Testis (tissue), 3 donors: Measurements from ENCODE around the gene ASB1. TPM values are rescaled to one million over a fixed set of nuclear protein-coding genes. Genes with fewer than 3 reads are reported as not detected.

Experiments
- DNase-seq: peaks from one replicate; pipeline ENCODE4 v3.0.0-alpha.2; 2019
- H3K27ac ChIP-seq, 2 donors: fragments of 200-600 bp; sonication (generic); one replicate each; pipeline ENCODE4 v1.5.1; 2019
- H3K27me3 ChIP-seq: fragments of 200-600 bp; sonication (generic); one replicate; pipeline ENCODE4 v1.5.1; 2019
- H3K36me3 ChIP-seq: fragments of 200-600 bp; sonication (generic); one replicate; pipeline ENCODE4 v1.5.1; 2017; ENCODE audit warnings: low read depth; ENCODE audit errors: missing control alignments
- H3K4me1 ChIP-seq: fragments of 200-600 bp; sonication (generic); one replicate; pipeline ENCODE4 v1.5.1; 2019
- H3K4me3 ChIP-seq, 2 donors: fragments of 200-600 bp; sonication (generic); one replicate each; pipeline ENCODE4 v1.5.1; 2017 to 2019
- H3K9me3 ChIP-seq: fragments of 200-600 bp; sonication (generic); one replicate; pipeline ENCODE4 v1.5.1; 2017
- POLR2A ChIP-seq: fragments of 450-650 bp; IDR thresholded peaks from one replicate; pipeline ENCODE4 v1.6.1; 2017; ENCODE audit warnings: antibody characterized with exemption, mild to moderate bottlenecking, moderate library complexity
- WGBS, 2 donors: methylation state at CpG; one replicate each; pipeline ENCODE4 v1.1.5; 2018; 5-methylcytosine and 5-hydroxymethylcytosine counted together
- intact Hi-C: fragments of 100-400 bp; cut with DNase I; formaldehyde crosslinking; loops from one replicate; pipeline ENCODE4 v1.15.1; 2023; ENCODE audit warnings: low total_unique reads
- polyA plus RNA-seq: library from polyadenylated mRNA; stranded (reverse); fragments of 350-450 nt; fragmentation: Illumina TruSeq; extraction: RNeasy Lipid Tissue Mini Kit (QIAGEN cat#74804); gene quantifications from one replicate; pipeline ENCODE4 v1.2.3, GENCODE V29; 2014; ENCODE audit warnings: low read depth, low replicate concordance; ENCODE audit not compliant: insufficient read depth
- total RNA-seq, 2 donors: library from RNA; depleted of rRNA; stranded (reverse); fragments of >200 nt; gene quantifications; one replicate each; pipeline ENCODE4 v1.2.3, GENCODE V29; 2016
- TF ChIP-seq, protein P1 (sequence below), 3 experiments: fragments of 450-650 bp in 2 of 3; fragments of 200-600 bp in 1 of 3; sonication (generic) in 1 of 3; IDR thresholded peaks; one replicate each; pipeline ENCODE4 v1.5.1; 2016 to 2019; ENCODE audit warnings: antibody characterized with exemption in 3 of 3, mild to moderate bottlenecking in 2 of 3, moderate library complexity in 1 of 3

The ASB1 gene
- total and polyA plus RNA-seq, 3 donors from 2014 or later: 31.4 to 52.5 (median 41.9) TPM

DNA sequence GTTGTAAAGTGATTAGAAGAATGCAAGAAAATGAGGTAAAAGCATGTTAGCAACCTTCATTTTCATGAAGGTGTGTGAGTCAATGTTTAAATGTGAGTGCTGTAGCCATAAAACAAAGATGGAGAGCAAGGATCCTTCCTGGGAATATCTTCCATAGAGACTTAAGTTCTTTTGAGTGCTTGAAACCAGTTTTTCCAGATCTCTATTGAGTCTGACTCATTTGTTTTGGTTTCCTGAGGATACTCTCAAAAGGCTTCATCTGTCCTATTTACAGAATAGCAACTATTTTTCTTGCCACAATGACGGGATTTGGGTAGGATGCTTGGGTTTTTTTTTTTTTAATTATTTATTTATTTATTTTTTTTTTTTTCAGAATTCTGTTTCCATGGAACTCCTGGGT lies 45.9 kb upstream of the ASB1 start:
- Histone ChIP-seq H3K27me3 (no peaks in the 10 kb centered on the region), H3K27ac (no peak overlapping the region), H3K36me3 (no peaks in the 10 kb centered on the region), H3K4me3 (no peak overlapping the region), H3K9me3 (no peaks in the 10 kb centered on the region), H3K4me1 (no peaks in the 10 kb centered on the region)
- 82 to 96% methylated on average over 1 of the region's 1 CpG for WGBS, 2 donors
- TF ChIP-seq POLR2A: no peak
- TF ChIP-seq, protein P1, sequence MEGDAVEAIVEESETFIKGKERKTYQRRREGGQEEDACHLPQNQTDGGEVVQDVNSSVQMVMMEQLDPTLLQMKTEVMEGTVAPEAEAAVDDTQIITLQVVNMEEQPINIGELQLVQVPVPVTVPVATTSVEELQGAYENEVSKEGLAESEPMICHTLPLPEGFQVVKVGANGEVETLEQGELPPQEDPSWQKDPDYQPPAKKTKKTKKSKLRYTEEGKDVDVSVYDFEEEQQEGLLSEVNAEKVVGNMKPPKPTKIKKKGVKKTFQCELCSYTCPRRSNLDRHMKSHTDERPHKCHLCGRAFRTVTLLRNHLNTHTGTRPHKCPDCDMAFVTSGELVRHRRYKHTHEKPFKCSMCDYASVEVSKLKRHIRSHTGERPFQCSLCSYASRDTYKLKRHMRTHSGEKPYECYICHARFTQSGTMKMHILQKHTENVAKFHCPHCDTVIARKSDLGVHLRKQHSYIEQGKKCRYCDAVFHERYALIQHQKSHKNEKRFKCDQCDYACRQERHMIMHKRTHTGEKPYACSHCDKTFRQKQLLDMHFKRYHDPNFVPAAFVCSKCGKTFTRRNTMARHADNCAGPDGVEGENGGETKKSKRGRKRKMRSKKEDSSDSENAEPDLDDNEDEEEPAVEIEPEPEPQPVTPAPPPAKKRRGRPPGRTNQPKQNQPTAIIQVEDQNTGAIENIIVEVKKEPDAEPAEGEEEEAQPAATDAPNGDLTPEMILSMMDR (IDR thresholded peaks at IDR 0.05): no peak
- intact Hi-C loops: no loop called here
- no peak for DNase-seq

DNA sequence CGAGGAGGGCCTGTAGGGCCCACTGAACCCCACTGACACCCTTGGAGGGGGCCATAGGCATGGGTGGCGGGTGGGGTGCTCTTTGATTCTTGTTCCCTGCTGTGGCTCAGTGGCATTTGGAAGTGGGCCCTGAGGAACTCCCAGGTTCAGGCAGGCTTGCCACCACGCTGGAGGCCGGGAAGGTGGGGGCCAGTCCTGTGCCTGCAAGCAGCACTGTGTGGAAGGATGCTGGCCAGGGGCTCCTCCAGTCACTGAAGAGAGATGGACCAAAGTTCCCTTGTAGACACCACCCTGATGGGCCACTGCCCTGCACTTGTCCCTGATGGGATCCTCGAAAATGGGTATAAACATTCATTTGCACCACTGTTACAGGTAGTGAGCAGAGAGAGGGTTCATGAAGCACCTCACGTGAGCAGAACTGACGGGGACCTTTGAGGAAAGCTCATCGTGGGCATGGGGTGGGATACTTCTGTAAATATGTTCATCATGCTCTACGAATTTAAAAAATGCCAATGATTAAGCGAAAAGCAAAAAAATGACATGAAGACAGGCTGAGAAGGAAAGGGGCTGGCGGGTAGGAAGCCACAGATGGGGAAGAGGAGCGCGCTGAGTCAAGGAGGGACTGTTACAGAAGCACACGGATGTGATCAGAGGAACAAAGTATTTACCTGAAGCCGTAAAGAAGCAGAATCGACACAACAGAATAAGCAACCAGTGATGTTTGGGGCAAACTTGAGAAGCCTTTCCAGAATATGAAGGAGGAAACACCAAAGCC lies 45.2 kb upstream of the ASB1 start:
- Histone ChIP-seq H3K27me3 (no peaks in the 10 kb centered on the region), H3K4me1 (no peaks in the 10 kb centered on the region), H3K36me3 (no peaks in the 10 kb centered on the region), H3K4me3 (no peak overlapping the region), H3K27ac (no peak overlapping the region), H3K9me3 (no peaks in the 10 kb centered on the region)
- DNase-seq: no peak
- TF ChIP-seq, protein P1 (IDR thresholded peaks at IDR 0.05): no peak
- TF ChIP-seq POLR2A: no peak
- intact Hi-C loops: no loop called here
- WGBS, 2 donors: 85 to 94% methylated on average over 14 to 16 of the region's 16 CpGs

DNA sequence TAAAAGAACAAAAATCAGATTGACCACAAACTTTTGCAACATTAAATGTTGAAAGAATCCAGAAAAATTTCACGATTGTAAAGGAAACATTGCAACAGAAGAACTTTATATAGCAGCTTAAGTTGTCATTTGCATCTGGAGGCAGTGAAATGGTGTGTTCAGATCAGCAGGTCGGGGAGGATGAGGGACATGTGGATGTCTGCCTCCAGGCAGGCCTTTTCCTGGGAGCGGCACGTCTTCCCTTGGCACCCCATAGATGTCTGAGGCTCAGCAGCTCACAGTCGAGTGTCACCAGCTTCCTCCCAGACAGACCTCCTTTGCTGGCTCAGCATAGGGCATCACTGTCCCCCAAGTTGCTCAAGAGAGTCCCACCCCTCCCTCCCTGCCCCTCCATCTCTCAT lies 44.3 kb upstream of the ASB1 start:
- no peak overlapping the region for H3K4me3 ChIP-seq
- H3K4me1 ChIP-seq: no peaks in the 10 kb centered on the region
- no peaks in the 10 kb centered on the region for H3K9me3 ChIP-seq
- no peak overlapping the region for H3K27ac ChIP-seq
- H3K27me3 ChIP-seq: no peaks in the 10 kb centered on the region
- DNase-seq: no peak
- WGBS, 2 donors: 77 to 82% methylated on average over 5 of the region's 5 CpGs
- intact Hi-C loops: no loop called here
- TF ChIP-seq, protein P1 (IDR thresholded peaks at IDR 0.05): no peak
- TF ChIP-seq POLR2A: no peak
- no peaks in the 10 kb centered on the region for H3K36me3 ChIP-seq

DNA sequence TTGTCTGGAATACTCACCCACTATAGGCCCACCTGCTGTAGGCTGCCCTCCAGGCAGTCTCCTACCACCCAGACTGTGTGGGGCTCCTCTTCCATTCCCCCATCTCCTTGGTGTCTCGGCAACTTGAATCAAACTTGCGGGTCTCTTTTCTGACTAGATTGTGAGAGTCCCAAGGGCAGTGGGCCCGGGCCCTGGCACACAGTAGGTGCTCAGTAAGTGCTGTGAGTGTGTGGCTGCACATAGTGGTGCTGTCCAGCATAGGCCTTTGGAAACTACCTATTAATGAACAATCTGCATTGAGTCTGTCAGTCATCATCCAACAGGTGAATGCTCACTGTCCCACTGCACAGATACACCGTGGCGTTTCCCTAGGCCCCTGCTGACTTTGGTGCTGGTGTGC lies 43.6 kb upstream of the ASB1 start:
- DNase-seq: no peak
- 93 to 100% methylated on average over 5 of the region's 5 CpGs for WGBS, 2 donors

More for the DNA sequence above, 43.6 kb upstream of the ASB1 start:
- no peak overlapping the region for H3K27ac ChIP-seq
- no peak overlapping the region for H3K4me3 ChIP-seq
- no peaks in the 10 kb centered on the region for H3K4me1 ChIP-seq
- no peak for TF ChIP-seq POLR2A
- TF ChIP-seq, protein P1 (IDR thresholded peaks at IDR 0.05): no peak
- H3K9me3 ChIP-seq: no peaks in the 10 kb centered on the region
- intact Hi-C loops: no loop called here
- H3K36me3 ChIP-seq: no peaks in the 10 kb centered on the region
- no peaks in the 10 kb centered on the region for H3K27me3 ChIP-seq
